GM21529 (cell line): ENCODE data around the gene RAB17.

Experiments
- ATAC-seq: cut with Tn5 transposase; IDR thresholded peaks from one replicate; pipeline ENCODE4 v1.9.1; 2021; ENCODE audit not compliant: unreplicated experiment

RAB17 gene

DNA sequence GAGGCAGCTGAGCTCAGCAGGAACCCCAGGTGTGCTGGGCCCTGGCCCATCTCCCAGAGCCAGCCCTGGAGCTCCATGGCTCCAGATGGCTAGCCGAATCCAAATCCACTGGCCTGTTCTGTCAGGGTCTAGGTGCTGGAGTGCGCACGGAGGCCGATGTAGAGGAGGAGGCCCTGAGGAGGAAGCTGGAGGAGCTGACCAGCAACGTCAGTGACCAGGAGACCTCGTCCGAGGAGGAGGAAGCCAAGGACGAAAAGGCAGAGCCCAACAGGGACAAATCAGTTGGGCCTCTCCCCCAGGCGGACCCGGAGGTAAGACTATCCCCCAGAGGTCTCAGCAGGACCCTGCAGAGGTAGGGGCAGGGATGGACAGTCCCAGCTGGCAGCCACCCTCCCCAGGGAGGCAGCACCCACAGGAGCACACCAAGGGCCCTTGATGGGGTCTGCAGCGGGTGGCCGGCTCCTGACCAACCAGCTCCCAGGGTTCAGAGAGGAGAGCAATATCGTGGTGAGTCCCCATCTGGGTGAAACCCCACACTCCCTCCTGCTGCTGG lies 50.2 kb downstream of the RAB17 start:
- no peak for ATAC-seq

DNA sequence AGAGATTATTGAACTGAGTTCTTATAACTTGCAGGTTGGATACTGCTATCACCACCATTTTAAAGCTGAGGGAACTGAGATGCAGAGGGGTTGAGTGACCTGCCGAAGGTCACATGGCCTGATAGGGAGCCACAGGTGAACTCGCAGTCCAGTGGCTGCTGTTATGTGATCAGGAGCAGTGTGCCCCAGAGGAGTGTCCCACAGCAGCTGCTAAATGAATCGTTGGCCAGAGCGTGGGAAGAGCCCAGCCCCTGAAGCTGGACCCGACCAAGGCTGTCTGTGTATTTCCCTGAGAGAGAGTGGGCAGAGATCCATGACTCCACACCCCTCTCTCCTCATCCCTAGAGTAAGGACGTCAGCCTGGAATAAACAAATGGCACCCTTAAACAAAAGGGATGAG lies 50.9 kb downstream of the RAB17 start:
- ATAC-seq: no peak

DNA sequence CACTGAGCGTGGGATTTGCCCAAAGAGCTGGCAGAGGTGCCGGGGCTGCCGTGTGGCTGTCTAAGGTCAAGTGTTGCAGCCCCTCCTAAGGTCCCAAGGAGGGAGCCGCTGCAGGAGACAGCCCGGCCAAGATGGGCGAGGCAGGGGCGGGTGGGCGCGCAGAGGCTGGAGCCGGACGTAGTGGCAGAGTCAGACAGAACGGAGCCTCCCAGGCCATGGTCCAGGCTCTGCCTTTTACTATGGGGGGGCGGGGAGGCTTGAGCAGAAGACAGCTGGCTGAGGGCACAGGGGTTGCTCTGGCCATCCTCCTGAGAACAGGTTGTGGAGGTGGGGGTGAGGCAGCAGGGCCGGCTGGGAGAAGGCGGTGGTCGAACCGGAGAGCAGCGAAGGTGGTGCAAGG lies 51.6 kb downstream of the RAB17 start:
- no peak for ATAC-seq

DNA sequence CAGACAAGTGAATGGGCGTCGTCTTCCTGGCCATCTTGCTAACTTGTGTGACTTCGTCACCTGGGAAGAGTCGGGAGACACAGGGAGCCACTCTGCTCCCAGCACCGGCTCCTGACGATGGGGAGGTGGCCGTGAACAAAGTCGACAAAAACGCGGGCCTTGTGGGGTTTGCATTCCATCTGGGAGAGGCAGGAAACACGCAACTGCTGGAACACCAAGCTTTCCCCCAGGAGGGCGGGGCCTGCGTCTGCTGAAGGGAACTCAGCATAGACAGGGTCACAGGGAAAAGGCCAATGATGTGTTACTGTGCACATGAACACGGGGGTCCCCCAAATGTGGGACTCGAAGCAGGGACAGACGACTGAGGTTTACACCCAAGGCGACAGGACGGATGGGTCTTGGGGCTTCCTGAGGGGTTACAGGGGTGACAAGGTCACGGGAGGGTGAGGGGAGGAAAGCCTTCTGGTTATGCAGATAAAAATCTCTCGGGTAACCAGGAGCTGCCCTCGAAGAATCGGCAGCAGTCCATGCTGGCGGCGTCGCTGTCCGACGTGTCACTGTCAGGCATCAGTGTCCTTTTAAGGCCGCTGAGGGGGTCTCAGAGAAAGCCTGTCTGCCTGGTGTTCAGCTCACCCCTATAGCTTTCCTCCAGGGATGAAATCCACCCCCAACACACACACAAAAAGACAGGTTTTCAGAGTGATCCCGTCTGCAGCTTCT lies 52.4 kb downstream of the RAB17 start:
- no peak for ATAC-seq

DNA sequence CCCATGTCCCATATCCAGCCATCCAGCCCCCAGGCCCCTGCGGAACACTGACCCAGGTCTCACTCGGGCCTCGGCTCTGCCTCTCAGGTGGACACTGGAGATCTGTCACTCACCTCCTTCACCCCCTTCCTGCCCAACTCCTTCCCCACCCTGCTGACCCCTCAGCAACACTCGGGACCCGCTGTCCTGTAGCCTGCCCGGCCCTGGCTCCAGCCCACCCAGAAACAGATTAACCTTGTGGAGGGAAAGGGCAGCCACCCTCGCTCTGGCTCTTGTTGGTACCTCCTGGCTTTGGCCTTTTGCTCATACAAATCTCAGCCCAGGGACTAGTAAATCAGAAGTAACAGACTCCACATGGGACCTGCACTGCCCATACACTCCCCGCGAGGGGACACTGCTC lies 53.9 kb downstream of the RAB17 start:
- ATAC-seq: no peak

DNA sequence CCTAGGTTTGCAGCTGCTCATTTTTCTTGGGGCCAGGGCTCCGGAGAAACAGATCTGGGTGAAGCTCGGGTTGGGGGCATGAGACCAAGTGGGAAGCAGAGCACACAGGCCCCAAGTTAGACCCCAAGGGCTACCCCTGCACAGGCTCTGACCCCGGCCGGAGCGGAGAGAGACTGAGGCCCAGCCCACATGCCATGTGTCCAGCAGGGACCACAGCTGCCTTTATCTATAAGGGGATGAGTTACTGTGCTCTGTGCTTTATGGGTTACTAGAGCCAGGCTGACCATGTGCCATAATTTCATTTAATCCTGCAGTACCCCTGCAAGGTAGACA lies 54.5 kb downstream of the RAB17 start:
- ATAC-seq: no peak

DNA sequence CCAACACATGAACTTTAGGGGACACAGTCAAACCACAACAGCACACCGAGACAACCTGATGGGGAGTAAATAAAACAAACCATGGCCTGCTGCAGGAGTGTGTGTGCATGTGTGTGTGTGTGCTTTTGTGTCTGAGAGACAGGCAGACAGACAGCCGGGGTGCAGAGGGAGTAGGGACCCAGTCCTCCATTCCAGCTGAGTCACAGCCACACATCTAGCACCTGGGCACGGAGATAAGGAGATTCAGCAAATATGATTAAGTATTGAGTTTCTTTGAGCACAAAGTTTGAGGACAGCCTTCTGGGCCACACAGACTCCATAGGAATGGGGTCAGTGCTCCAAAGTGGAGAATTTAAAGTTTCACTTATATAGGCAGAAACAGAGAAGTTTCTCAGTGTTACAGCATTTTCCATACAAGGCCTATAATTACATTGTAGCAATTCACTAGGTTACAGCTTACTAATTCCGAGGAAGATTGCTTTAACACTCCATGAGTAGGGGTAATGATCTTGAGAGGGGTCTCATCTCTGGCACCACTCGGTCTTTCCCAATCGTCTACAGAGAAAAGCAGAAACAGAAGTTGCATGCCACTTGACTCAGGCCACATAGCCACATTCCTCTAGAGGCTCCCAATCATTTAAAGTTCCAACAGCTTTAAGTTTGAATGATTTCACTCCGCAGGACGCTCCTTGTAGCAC lies 55.0 kb downstream of the RAB17 start:
- ATAC-seq: no peak

DNA sequence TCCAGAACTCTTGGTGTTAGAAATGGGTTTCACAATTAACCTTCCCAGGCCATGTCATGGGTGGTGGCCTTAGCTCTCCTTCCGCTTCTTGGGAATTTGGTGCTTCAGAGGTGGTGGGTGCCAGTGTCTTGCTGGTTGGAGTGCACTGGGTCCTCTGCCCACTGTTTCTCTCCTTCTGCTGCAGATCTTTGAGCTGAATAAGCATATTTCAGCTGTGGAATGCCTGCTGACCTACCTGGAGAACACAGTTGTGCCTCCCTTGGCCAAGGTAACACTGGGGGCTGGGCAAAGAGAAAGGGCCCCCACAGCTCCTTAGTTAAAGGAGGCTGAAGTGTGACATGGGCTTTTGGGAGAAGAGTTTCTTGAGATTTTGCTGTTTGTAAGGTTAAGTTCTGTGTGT lies 56.2 kb downstream of the RAB17 start:
- no peak for ATAC-seq

DNA sequence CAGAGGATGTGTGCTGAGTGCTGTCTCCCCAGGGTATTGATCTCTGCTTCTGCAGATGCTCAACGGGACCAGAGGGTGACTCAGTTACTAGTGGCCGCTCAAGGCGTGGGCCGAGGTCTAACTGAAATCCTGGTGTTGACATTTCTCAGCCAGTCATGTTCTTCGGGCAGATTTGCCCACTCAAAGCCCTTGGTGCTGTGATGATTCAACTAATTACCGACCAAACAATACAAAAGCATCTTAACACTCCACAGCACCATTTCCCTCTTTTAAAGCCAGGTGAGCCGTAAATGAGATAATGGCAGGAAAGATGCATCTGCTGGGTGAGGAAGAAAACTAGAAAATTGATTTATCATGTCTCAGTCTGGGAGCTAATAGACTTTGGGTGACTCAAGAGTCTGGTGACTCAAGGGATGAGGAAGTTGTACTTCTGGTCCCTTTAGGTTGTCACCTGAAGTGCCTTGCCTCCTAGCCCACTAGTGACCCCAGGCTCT lies 56.8 kb downstream of the RAB17 start:
- no peak for ATAC-seq

DNA sequence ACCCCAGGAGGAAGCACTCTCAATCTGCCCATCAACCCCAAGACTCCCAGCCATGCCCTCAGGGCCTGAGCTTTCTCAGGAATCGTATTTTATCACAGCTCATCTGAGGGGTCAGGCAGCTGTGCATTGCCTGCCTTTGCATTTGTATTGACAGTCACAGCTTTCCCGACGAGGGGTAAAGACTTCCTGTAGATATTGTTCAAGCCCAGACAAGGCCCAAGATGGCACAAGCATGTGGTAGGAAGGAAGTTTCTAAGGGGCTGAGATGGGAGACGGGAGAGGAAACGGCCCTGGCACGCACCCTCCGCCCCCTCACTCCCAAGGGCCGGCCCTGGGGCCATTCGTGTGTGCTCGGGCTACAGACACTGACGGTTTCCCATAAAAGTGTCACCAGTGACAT lies 58.4 kb downstream of the RAB17 start:
- no peak for ATAC-seq

DNA sequence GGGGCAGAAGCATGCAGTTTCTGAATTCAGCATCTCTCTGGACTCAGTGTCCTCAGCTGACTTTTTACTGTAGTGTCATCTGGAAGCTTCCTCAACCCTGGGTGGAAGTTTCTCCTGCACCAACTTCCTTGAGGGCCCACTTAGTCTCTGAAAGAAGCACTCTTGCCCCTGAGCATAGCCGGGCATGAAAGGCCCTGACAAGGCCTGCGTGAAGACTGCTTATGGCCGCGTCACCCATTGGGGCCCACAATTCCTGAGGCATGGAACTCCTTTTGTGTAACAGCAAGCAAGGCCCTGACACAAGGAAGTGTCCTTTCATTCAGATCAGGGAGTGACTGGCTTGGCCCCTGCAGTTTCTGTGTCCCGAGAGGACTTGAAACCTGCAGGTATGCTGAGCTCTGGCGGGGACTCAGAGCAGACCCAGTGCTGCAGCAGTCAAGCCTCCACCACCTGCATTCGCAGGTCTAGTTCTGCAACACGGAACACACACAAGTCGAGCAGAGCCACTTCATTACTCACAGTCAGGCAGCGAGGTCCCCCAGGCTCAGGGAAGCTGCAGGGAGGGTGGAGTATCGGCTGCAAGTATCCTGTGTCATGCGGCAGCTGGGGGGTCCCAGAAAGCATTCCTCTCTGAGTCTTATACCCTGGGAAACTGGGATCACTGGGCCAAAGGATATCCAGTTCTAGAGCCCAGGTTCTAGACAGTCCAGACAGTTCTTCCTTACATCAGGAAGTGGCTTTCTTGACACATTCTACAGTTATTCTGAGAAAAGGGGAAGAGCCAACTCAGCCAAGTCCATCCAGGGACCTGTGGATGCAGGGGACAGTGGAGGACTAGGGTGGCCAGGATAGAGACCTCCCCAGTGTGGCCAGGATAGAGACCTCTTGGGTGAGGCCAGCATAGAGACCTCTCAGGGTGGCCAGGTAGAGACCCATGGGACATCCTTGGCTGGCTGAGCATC lies 59.8 kb downstream of the RAB17 start:
- peak; percentile 64 for ATAC-seq

DNA sequence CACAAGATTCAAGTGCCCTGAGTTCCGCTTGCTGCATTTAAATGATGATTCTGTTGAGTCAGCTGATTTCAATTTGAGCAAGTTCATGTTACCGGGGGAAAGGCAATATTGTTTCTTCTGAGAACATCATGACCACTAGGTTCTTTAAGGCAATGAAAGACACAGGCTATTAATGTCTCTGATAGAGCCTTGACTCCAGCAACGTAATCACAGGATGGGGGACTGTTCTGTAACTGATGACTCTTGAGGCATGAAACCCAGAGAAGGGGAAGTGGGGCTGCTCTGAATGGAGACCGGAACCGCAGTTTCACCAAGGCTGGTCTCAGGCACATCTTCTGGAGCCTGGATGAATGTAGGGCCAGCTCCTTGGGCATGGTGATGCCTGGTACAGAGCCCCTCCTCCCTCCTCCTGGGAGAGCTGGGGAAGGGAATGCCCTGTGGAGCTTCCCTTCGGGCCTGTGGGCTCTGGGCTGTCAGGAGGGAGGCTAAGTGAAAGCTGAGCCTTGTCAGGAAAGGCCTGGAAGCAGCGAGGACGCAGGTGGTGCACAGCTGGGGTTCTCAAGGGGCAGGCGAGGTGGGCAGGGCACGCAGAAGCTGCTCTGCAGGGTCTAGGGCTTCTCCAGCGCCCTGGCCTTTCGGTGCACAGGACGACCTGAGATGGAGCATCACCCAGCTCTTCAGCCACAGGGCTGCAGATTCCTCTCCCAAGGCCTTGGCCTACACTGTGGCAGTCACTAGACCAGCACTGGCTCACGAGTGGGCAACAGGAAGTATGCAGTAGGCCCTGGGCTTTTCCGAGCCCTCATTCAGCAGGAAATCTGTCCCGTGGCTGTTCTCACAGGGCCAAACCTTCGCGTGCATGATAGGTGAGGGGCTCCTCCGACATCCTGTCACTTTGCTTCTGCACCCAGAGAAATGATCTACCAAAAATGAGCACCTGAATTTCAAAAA lies 60.8 kb downstream of the RAB17 start:
- ATAC-seq: peak; percentile 84

DNA sequence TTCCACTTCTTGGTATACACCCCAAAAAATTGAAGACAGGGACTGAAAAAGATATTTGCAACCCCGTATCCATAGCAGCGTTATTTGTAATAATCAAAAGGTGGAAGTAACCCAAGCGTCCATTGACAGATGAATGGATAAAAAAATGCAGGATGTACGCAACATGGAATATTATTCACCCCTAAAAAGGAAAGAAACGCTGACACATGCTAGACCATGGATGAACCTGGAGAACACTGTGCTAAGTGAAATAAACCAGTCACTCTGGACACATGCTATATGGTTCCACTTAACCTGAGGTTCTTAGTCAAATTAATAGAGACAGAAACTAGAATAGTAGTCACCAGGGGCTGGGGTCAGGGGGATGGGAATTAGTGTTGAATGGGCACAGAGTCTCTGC lies 62.8 kb downstream of the RAB17 start:
- no peak for ATAC-seq

DNA sequence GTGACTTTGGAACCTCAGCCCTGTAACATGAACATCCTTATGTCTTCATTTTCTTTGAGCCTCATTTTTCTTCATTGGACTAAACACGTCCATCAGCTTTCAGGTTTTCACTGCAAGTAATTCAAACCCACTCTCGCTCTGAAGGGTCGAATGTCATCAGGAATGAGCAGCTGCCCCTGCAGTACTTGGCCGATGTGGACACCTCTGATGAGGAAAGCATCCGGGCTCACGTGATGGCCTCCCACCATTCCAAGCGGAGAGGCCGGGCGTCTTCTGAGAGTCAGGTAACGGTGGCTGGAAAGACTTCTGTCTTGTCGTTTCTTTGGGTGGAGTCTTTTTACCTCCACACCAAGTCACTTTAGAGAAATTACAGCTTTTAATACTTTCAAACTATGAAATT lies 63.3 kb downstream of the RAB17 start:
- ATAC-seq: no peak

DNA sequence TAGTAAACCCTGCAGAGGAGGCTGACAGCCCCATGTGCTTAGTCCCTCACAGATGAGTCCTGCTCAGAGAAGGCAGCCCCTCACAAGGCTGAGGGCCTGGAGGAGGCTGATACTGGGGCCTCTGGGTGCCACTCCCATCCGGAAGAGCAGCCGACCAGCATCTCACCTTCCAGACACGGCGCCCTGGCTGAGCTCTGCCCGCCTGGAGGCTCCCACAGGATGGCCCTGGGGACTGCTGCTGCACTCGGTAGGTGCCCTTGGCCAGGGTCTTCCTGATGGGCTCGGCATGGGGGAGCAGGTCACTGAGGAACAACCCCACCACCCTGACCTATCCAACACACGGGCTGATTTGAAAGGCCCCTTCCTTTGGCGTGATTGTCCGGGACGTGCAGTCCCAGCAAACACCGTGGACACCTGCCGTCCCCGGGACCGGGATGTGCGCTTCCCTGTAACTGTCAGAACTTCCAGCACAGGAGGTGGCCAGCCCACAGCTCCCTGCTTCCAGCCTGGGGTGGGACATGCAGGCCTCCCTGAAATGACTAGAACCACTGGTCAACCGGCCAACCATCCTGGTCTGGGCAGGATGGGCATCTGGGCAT lies 64.9 kb downstream of the RAB17 start:
- ATAC-seq: no peak

DNA sequence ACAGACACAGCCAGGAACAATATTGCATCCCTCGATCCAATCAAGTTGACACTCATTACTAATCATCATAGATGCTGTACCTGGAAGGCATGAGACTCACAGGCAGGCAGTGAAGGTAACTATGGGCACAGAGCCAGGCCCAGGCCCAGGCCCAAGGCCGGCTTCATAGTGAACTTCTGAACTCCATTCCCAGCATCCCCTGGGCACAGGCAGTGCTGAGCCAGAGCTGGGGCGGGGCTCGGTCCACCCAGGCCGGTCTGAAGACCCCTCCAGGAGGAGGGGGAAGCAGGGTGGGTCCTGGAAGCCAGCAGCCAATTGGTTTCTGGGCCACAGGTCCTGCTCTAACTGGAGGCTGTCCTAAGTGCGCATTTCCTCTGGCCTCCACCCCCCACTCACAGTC lies 65.9 kb downstream of the RAB17 start:
- no peak for ATAC-seq
